NCI-H2107 (cell line): ENCODE data around the gene DBR1.

Experiments
- DNase-seq: peaks from one replicate; lab custom pipeline; 2025; lab: John Stamatoyannopoulos, UW

DBR1 gene

GRCh38 chr3:138119423-138119766 is 55.3 kb downstream of the DBR1 start:
- no peak for DNase-seq

- peak; percentile 58 for DNase-seq
These were observed 55.9 kb downstream of the DBR1 start for GRCh38 chr3:138118612-138119422.

GRCh38 chr3:138114988-138115971 is 59.4 kb downstream of the DBR1 start, which contains the start of gene DZIP1L:
DZIP1L (minus strand) TSS chr3:138115608; CDS start chr3:138103971, 11,637 bp downstream.
- DNase-seq, result no peak

GRCh38 chr3:138114431-138114918 is 60.2 kb downstream of the DBR1 start:
- no peak for DNase-seq

GRCh38 chr3:138113326-138113725 is 61.4 kb downstream of the DBR1 start:
- DNase-seq, result no peak

- no peak for DNase-seq
These were observed 62.4 kb downstream of the DBR1 start for GRCh38 chr3:138112362-138112761.
